ENCODE results near the gene ASCC1. TPM values are rescaled to one million over a fixed set of nuclear protein-coding genes. Genes with fewer than 3 reads are reported as not detected.

ASCC1 gene
- total and polyA plus RNA-seq, 2 of the 4 experiments (the other 2 are of a cell fraction): 15.9 to 21.0 TPM

DNA sequence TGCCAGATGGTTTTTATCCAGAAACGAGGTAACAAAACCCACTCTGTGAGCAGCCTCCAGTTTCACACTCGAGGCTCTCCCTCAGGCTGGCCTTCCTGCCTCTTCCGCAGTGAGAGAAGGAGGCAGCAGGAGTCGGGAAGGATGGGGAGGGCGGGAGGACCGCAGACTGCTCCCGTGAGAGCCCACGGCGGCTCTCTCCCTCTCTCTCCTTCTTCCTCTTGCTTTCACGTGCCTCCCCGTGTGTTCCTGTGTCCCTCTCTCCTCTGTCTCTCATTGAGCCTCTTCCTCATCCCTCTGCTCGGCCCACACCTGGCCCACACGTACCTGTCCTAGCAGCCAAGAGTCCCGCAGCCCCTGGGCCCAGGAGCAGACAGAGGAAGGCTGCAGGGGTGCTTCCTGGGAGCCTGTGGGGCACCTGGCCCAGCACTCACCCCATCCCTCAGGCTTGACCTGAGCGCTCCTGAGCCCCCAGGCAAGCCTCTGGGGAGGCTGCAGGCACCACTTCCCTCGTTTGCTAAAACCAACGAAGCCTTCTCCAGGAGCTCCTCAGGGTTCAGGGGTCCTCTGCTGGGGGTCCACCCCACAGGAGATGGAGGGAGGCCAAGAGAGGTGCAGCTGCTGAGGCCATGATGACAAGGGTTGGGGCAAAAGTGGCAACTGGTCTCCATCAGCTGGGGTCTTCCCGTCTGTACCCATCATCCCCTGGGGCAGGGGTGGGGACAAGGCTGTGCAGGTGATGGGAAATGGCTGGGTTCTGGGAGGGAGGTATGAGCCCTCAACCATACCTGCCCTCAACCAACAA, 141.3 kb downstream of the ASCC1 start:
- DNase-seq: no peak
- Histone ChIP-seq H3K23ac (ENCODE audit: low read depth, low read length) (no peak overlapping the region; the same call in 1 of the 2 replicates), H4K8ac (ENCODE audit: low read depth in 2 of 2, low read length in 2 of 2) (no peak overlapping the region), H4K20me1 (ENCODE audit: insufficient read depth, low read length) (no peaks in the 10 kb centered on the region), H2BK15ac (ENCODE audit: low read depth, low read length) (no peak overlapping the region), H2AK9ac (replicated peaks; ENCODE audit: low read depth, low read length, poor library complexity) (no peak overlapping the region), H3K27me3 (ENCODE audit: control insufficient read depth, insufficient read depth, low read length) (peaks cover 41% of the 10 kb centered on the region), H4K5ac (ENCODE audit: low read depth, low read length) (no peak overlapping the region), H3K9ac (ENCODE audit: low read depth, low read length) (no peak overlapping the region), H3K4me3 (ENCODE audit: insufficient read depth, low read depth, low read length) (no peak overlapping the region), H2AK5ac (ENCODE audit: low read depth, low read length) (no peak overlapping the region), H3K9me1 (ENCODE audit: insufficient read depth, low read length) (no peaks in the 10 kb centered on the region), H2AFZ (replicated peaks; ENCODE audit: low read length, poor library complexity) (no peak overlapping the region), H2BK5ac (ENCODE audit: low read depth, low read length, poor library complexity, severe bottlenecking) (no peak overlapping the region), H3K18ac (ENCODE audit: low read depth, low read length) (no peak overlapping the region), H3K36me3 (ENCODE audit: control insufficient read depth, insufficient read depth, low read length) (no peaks in the 10 kb centered on the region), H3K14ac (replicated peaks; ENCODE audit: low read depth, low read length) (no peak overlapping the region), H3K9me3 (ENCODE audit: control insufficient read depth, insufficient read depth, low read length) (peaks cover 4% of the 10 kb centered on the region), H3K56ac (ENCODE audit: extremely low read depth, insufficient read depth, low read length) (no peak overlapping the region), H2BK120ac (ENCODE audit: low read depth, low read length) (no peak overlapping the region), H2BK20ac (ENCODE audit: low read depth, low read length) (no peak overlapping the region), H3K27ac (ENCODE audit: insufficient read depth, low read length) (no peak overlapping the region), H3K79me1 (ENCODE audit: low read depth in 1 of 2, low read length in 2 of 2) (no peaks in the 10 kb centered on the region), H3K4ac (ENCODE audit: low read depth, low read length) (no peak overlapping the region), H3K4me1 (ENCODE audit: control insufficient read depth, insufficient read depth, low read length) (no peaks in the 10 kb centered on the region), H3K4me2 (ENCODE audit: low read depth, low read length) (no peak overlapping the region), H4K91ac (ENCODE audit: insufficient read depth, low read depth, low read length) (no peak overlapping the region)
- no peak for ATAC-seq (ENCODE audit: low read depth)
- dilution Hi-C loops (cut with HindIII; ENCODE audit: low sequenced_read_pairs, unreplicated experiment): no loop called here
- TF ChIP-seq, protein P1, sequence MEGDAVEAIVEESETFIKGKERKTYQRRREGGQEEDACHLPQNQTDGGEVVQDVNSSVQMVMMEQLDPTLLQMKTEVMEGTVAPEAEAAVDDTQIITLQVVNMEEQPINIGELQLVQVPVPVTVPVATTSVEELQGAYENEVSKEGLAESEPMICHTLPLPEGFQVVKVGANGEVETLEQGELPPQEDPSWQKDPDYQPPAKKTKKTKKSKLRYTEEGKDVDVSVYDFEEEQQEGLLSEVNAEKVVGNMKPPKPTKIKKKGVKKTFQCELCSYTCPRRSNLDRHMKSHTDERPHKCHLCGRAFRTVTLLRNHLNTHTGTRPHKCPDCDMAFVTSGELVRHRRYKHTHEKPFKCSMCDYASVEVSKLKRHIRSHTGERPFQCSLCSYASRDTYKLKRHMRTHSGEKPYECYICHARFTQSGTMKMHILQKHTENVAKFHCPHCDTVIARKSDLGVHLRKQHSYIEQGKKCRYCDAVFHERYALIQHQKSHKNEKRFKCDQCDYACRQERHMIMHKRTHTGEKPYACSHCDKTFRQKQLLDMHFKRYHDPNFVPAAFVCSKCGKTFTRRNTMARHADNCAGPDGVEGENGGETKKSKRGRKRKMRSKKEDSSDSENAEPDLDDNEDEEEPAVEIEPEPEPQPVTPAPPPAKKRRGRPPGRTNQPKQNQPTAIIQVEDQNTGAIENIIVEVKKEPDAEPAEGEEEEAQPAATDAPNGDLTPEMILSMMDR (conservative IDR thresholded peaks at IDR 0.05; ENCODE audit: low read depth, low read length): no peak
- no peak for TF ChIP-seq RAD21 (IDR thresholded peaks at IDR 0.05; ENCODE audit: low read length)
- no peak for TF ChIP-seq CEBPB (IDR thresholded peaks at IDR 0.05; ENCODE audit: low read depth, low read length)
- TF ChIP-seq CHD1 (IDR thresholded peaks at IDR 0.05; ENCODE audit: low read depth, low read length): no peak
- TF ChIP-seq FOS (IDR thresholded peaks at IDR 0.05; ENCODE audit: low read depth, low read length): no peak
- POLR2A ChIA-PET (ENCODE audit: unreplicated experiment): no interaction called here
- CTCF ChIA-PET: no interaction called here
- BruUV-seq (replicated peaks): no TSS peak
- intact Hi-C loops (cut with micrococcal nuclease): no loop called here
- WGBS, 2 experiments (ENCODE audit: extremely low coverage in 2 of 2, insufficient read length in 1 of 2): 45% methylated on average over 2 of the region's 18 CpGs; no CpG with 5 or more reads in 1 of the 2 experiments
- in situ Hi-C loops (cut with MboI; ENCODE audit: low sequenced_read_pairs): no loop called here

Data from IMR-90 (cell line).